Measurements from ENCODE around the gene C19orf38. TPM values are rescaled to one million over a fixed set of nuclear protein-coding genes. Genes with fewer than 3 reads are reported as not detected.

The C19orf38 gene, protein sequence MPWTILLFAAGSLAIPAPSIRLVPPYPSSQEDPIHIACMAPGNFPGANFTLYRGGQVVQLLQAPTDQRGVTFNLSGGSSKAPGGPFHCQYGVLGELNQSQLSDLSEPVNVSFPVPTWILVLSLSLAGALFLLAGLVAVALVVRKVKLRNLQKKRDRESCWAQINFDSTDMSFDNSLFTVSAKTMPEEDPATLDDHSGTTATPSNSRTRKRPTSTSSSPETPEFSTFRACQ
- 0.15 TPM for polyA plus RNA-seq (2013, experiment 1 of 2)
- polyA plus RNA-seq (2013, experiment 2 of 2): 0.14 TPM

DNA sequence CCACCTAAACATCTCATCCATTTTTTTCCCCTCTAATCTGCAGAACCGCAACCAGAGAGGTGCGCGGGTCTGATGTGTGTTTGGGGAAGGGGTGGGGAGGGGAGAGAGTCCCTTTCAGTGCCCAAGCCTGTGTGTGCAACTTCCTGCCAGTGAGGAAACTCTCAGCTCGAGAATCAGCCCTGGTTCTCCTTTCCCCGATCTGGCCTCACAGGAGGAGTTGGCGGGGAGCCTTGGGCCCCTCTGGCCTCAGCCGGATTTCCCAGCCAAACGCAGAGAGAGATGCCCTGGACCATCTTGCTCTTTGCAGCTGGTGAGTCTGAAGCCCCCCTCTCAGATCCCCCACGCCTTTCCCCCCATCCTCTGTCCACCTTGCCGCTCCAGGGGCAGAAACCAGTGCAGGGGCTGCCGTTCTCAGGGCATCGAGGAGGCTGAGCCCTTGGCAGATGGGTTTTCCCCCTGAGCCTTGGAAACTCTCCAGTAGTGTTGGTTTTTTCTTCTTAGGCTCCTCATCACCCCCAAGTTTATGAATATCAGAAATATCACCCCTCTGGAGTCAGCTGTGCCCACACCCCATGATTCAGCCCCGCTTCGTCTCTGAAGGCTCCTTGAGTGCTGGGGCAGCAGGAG, at the start of gene C19orf38:
TSS of gene C19orf38 (plus strand) at position 186 of the 627 bp plus-strand sequence. CDS start at position 280, 94 bp downstream.
- Histone ChIP-seq H3K9ac (ENCODE audit: low read depth, low read length, poor library complexity) (peak within 1 kb of the TSS; percentile 63), H3K9me3 (replicated peaks in 1 of 2; ENCODE audit: control insufficient read depth in 2 of 2, insufficient read depth in 1 of 2, low read depth in 1 of 2, low read length in 2 of 2) (peaks cover 3 to 4% of the 10 kb centered on the region in 2 donors), H4K91ac (ENCODE audit: low read depth, low read length, poor library complexity) (no peak within 1 kb of the TSS), H3K4me1 (ENCODE audit: control insufficient read depth in 2 of 2, insufficient read depth in 1 of 2, low read depth in 1 of 2, low read length in 2 of 2) (no peaks in the 10 kb centered on the region), H4K8ac (ENCODE audit: low read depth, low read length) (no peak within 1 kb of the TSS), H3K27ac (replicated peaks; ENCODE audit: low read length) (no peak within 1 kb of the TSS), H3K36me3 (replicated peaks in 1 of 2; ENCODE audit: control insufficient read depth in 2 of 2, insufficient read depth in 2 of 2, low read length in 2 of 2) (no peaks in the 10 kb centered on the region), H3K4me3 (ENCODE audit: low read length in 2 of 2) (no peak within 1 kb of the TSS), H3K4me2 (ENCODE audit: insufficient read depth, low read length, poor library complexity, severe bottlenecking) (no peak within 1 kb of the TSS), H3K27me3 (ENCODE audit: control insufficient read depth in 3 of 3, insufficient read depth in 3 of 3, low read depth in 1 of 3, low read length in 3 of 3) (no peaks in the 10 kb centered on the region), H3K14ac (ENCODE audit: low read length) (no peak within 1 kb of the TSS), H2BK12ac (ENCODE audit: low read length) (no peak within 1 kb of the TSS), H3K18ac (ENCODE audit: low read length) (no peak within 1 kb of the TSS), H2AK5ac (ENCODE audit: low read depth, low read length) (no peak within 1 kb of the TSS), H3K4ac (ENCODE audit: low read length) (no peak within 1 kb of the TSS), H3K23ac (ENCODE audit: low read depth, low read length, poor library complexity) (no peak within 1 kb of the TSS), H2BK15ac (ENCODE audit: low read length) (no peak within 1 kb of the TSS), H2BK120ac (ENCODE audit: low read depth, low read length) (no peak within 1 kb of the TSS), H2BK5ac (ENCODE audit: low read length) (no peak within 1 kb of the TSS), H3K79me1 (ENCODE audit: low read depth, low read length) (peaks cover 3% of the 10 kb centered on the region), H2AFZ (ENCODE audit: low read length) (peak within 1 kb of the TSS; percentile 74)
- no CpG with 5 or more reads among the region's 14 CpGs for WGBS, 2 donors (ENCODE audit: extremely low coverage in 2 of 2, insufficient read length in 2 of 2, insufficient replicate concordance in 1 of 2)
- DNase-seq (ENCODE audit: low spot score): no peak

DNA sequence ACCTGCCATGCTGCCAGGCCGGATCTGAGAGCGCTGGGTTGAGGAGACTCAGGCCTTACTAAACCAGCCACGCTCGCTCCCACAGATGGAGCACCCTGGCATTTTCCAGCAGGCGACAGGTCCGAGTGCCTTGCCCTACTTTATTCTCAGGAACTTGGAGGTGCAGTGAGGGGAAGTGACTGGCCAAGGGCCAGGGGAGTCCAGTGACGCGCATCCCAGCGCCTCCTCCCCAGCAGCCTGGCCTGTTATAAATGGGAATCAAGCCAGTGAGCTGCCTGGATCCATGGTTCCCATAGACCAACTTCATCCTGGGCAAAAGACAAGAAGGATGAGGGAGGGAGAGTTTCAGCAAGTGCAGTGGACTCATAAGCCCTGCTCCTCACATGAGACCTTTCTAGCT, 47.7 kb upstream of the C19orf38 start:
- Histone ChIP-seq H2BK120ac (ENCODE audit: low read depth, low read length) (no peak overlapping the region), H2BK15ac (ENCODE audit: low read length) (no peak overlapping the region), H3K27me3 (ENCODE audit: control insufficient read depth in 3 of 3, insufficient read depth in 3 of 3, low read depth in 1 of 3, low read length in 3 of 3) (no peaks in the 10 kb centered on the region), H4K91ac (ENCODE audit: low read depth, low read length, poor library complexity) (no peak overlapping the region), H2AK5ac (ENCODE audit: low read depth, low read length) (no peak overlapping the region), H3K4me3 (ENCODE audit: low read length in 2 of 2) (no peak overlapping the region), H3K9ac (ENCODE audit: low read depth, low read length, poor library complexity) (no peak overlapping the region), H2BK5ac (ENCODE audit: low read length) (no peak overlapping the region), H3K4ac (ENCODE audit: low read length) (no peak overlapping the region), H3K79me1 (ENCODE audit: low read depth, low read length) (no peaks in the 10 kb centered on the region), H4K8ac (ENCODE audit: low read depth, low read length) (no peak overlapping the region), H3K18ac (ENCODE audit: low read length) (no peak overlapping the region), H3K4me1 (ENCODE audit: control insufficient read depth in 2 of 2, insufficient read depth in 1 of 2, low read depth in 1 of 2, low read length in 2 of 2) (no peaks in the 10 kb centered on the region), H2BK12ac (ENCODE audit: low read length) (no peak overlapping the region), H3K14ac (ENCODE audit: low read length) (no peak overlapping the region), H2AFZ (ENCODE audit: low read length) (no peak overlapping the region), H3K23ac (ENCODE audit: low read depth, low read length, poor library complexity) (no peak overlapping the region), H3K4me2 (ENCODE audit: insufficient read depth, low read length, poor library complexity, severe bottlenecking) (no peak overlapping the region), H3K9me3 (replicated peaks in 1 of 2; ENCODE audit: control insufficient read depth in 2 of 2, insufficient read depth in 1 of 2, low read depth in 1 of 2, low read length in 2 of 2) (no peaks in the 10 kb centered on the region), H3K36me3 (replicated peaks in 1 of 2; ENCODE audit: control insufficient read depth in 2 of 2, insufficient read depth in 2 of 2, low read length in 2 of 2) (peaks cover 36 to 96% of the 10 kb centered on the region in 2 donors), H3K27ac (replicated peaks; ENCODE audit: low read length) (no peak overlapping the region)
- WGBS, 2 donors (ENCODE audit: extremely low coverage in 2 of 2, insufficient read length in 2 of 2, insufficient replicate concordance in 1 of 2): no CpG with 5 or more reads among the region's 9 CpGs
- DNase-seq (ENCODE audit: low spot score): no peak

DNA sequence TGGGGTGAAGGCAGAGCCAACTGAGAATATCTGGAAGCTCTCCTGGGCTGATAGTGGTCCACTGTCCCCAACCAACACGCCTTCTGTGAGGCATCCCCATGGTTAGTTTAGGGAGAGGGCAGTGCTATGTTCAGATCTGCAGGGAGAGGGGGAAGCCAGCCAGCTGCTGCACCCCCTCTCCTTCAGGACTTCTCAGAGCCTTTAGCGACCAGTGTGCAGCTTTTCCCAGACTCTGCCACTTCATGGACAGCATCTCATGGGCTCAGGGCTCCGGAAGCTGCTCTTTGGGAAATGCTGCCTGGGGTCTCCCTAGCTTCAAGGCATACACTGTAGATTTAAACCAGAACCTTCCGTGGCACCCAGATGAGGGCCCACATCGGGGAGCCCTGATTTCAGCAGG, 45.7 kb upstream of the C19orf38 start:
- no peaks in the 10 kb centered on the region for H3K9me3 ChIP-seq (replicated peaks in 1 of 2; ENCODE audit: control insufficient read depth in 2 of 2, insufficient read depth in 1 of 2, low read depth in 1 of 2, low read length in 2 of 2)
- no peak overlapping the region for H2AK5ac ChIP-seq (ENCODE audit: low read depth, low read length)
- H3K9ac ChIP-seq (ENCODE audit: low read depth, low read length, poor library complexity): no peak overlapping the region
- no peak overlapping the region for H2BK120ac ChIP-seq (ENCODE audit: low read depth, low read length)
- no peak overlapping the region for H4K91ac ChIP-seq (ENCODE audit: low read depth, low read length, poor library complexity)
- no peak overlapping the region for H3K23ac ChIP-seq (ENCODE audit: low read depth, low read length, poor library complexity)
- no peak overlapping the region for H2BK15ac ChIP-seq (ENCODE audit: low read length)
- H3K27me3 ChIP-seq (ENCODE audit: control insufficient read depth in 3 of 3, insufficient read depth in 3 of 3, low read depth in 1 of 3, low read length in 3 of 3): no peaks in the 10 kb centered on the region
- H3K36me3 ChIP-seq (replicated peaks in 1 of 2; ENCODE audit: control insufficient read depth in 2 of 2, insufficient read depth in 2 of 2, low read length in 2 of 2): peaks cover 34 to 89% of the 10 kb centered on the region in 2 donors
- H3K27ac ChIP-seq (replicated peaks; ENCODE audit: low read length): no peak overlapping the region
- no peak overlapping the region for H2BK5ac ChIP-seq (ENCODE audit: low read length)
- no peak overlapping the region for H4K8ac ChIP-seq (ENCODE audit: low read depth, low read length)
- H3K4ac ChIP-seq (ENCODE audit: low read length): no peak overlapping the region
- no peak overlapping the region for H2BK12ac ChIP-seq (ENCODE audit: low read length)
- no peak overlapping the region for H3K18ac ChIP-seq (ENCODE audit: low read length)
- no CpG with 5 or more reads among the region's 5 CpGs for WGBS, 2 donors (ENCODE audit: extremely low coverage in 2 of 2, insufficient read length in 2 of 2, insufficient replicate concordance in 1 of 2)
- H3K4me2 ChIP-seq (ENCODE audit: insufficient read depth, low read length, poor library complexity, severe bottlenecking): no peak overlapping the region
- DNase-seq (ENCODE audit: low spot score): no peak
- H3K4me3 ChIP-seq (ENCODE audit: low read length in 2 of 2): no peak overlapping the region
- no peak overlapping the region for H2AFZ ChIP-seq (ENCODE audit: low read length)
- H3K79me1 ChIP-seq (ENCODE audit: low read depth, low read length): no peaks in the 10 kb centered on the region
- H3K4me1 ChIP-seq (ENCODE audit: control insufficient read depth in 2 of 2, insufficient read depth in 1 of 2, low read depth in 1 of 2, low read length in 2 of 2): no peaks in the 10 kb centered on the region
- H3K14ac ChIP-seq (ENCODE audit: low read length): no peak overlapping the region

- no peak overlapping the region for H3K4ac ChIP-seq (ENCODE audit: low read length)
Measured at GRCh38 chr19:10803252-10803651, 45.0 kb upstream of the C19orf38 start.

More at GRCh38 chr19:10803252-10803651, 45.0 kb upstream of the C19orf38 start:
- H3K27me3 ChIP-seq (ENCODE audit: control insufficient read depth in 3 of 3, insufficient read depth in 3 of 3, low read depth in 1 of 3, low read length in 3 of 3): no peaks in the 10 kb centered on the region
- DNase-seq (ENCODE audit: low spot score): no peak
- no peak overlapping the region for H4K91ac ChIP-seq (ENCODE audit: low read depth, low read length, poor library complexity)
- H3K27ac ChIP-seq (replicated peaks; ENCODE audit: low read length): no peak overlapping the region
- H2AK5ac ChIP-seq (ENCODE audit: low read depth, low read length): no peak overlapping the region
- no peak overlapping the region for H3K4me3 ChIP-seq (ENCODE audit: low read length in 2 of 2)
- no peak overlapping the region for H2BK12ac ChIP-seq (ENCODE audit: low read length)
- H3K36me3 ChIP-seq (replicated peaks in 1 of 2; ENCODE audit: control insufficient read depth in 2 of 2, insufficient read depth in 2 of 2, low read length in 2 of 2): peaks cover 30 to 89% of the 10 kb centered on the region in 2 donors
- H4K8ac ChIP-seq (ENCODE audit: low read depth, low read length): no peak overlapping the region
- no peak overlapping the region for H2AFZ ChIP-seq (ENCODE audit: low read length)
- no peak overlapping the region for H3K14ac ChIP-seq (ENCODE audit: low read length)
- no peaks in the 10 kb centered on the region for H3K4me1 ChIP-seq (ENCODE audit: control insufficient read depth in 2 of 2, insufficient read depth in 1 of 2, low read depth in 1 of 2, low read length in 2 of 2)
- no peaks in the 10 kb centered on the region for H3K9me3 ChIP-seq (replicated peaks in 1 of 2; ENCODE audit: control insufficient read depth in 2 of 2, insufficient read depth in 1 of 2, low read depth in 1 of 2, low read length in 2 of 2)
- no peak overlapping the region for H3K18ac ChIP-seq (ENCODE audit: low read length)
- H3K23ac ChIP-seq (ENCODE audit: low read depth, low read length, poor library complexity): no peak overlapping the region
- H3K4me2 ChIP-seq (ENCODE audit: insufficient read depth, low read length, poor library complexity, severe bottlenecking): no peak overlapping the region
- no CpG with 5 or more reads among the region's 9 CpGs for WGBS, 2 donors (ENCODE audit: extremely low coverage in 2 of 2, insufficient read length in 2 of 2, insufficient replicate concordance in 1 of 2)
- no peak overlapping the region for H3K9ac ChIP-seq (ENCODE audit: low read depth, low read length, poor library complexity)
- no peak overlapping the region for H2BK120ac ChIP-seq (ENCODE audit: low read depth, low read length)
- H2BK15ac ChIP-seq (ENCODE audit: low read length): no peak overlapping the region
- no peaks in the 10 kb centered on the region for H3K79me1 ChIP-seq (ENCODE audit: low read depth, low read length)
- H2BK5ac ChIP-seq (ENCODE audit: low read length): no peak overlapping the region
